VCaP (cell line): Measurements from ENCODE around the gene TSHR.

ENCODE experiments used
- H3K27ac ChIP-seq: fragments of 450-650 bp; 2 replicates; pipeline ENCODE4 v1.5.1; 2017
- TF ChIP-seq, protein P1 (sequence below): fragments of 450-650 bp; conservative IDR thresholded peaks from 2 replicates; pipeline ENCODE4 v1.5.1; 2017; ENCODE audit warnings: mild to moderate bottlenecking, moderate library complexity

TSHR gene

GRCh38 chr14:80956102-80956501, 681 bp downstream of the TSHR start:
- H3K27ac ChIP-seq = no peak overlapping the region
- TF ChIP-seq, protein P1, sequence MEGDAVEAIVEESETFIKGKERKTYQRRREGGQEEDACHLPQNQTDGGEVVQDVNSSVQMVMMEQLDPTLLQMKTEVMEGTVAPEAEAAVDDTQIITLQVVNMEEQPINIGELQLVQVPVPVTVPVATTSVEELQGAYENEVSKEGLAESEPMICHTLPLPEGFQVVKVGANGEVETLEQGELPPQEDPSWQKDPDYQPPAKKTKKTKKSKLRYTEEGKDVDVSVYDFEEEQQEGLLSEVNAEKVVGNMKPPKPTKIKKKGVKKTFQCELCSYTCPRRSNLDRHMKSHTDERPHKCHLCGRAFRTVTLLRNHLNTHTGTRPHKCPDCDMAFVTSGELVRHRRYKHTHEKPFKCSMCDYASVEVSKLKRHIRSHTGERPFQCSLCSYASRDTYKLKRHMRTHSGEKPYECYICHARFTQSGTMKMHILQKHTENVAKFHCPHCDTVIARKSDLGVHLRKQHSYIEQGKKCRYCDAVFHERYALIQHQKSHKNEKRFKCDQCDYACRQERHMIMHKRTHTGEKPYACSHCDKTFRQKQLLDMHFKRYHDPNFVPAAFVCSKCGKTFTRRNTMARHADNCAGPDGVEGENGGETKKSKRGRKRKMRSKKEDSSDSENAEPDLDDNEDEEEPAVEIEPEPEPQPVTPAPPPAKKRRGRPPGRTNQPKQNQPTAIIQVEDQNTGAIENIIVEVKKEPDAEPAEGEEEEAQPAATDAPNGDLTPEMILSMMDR = no peak

DNA sequence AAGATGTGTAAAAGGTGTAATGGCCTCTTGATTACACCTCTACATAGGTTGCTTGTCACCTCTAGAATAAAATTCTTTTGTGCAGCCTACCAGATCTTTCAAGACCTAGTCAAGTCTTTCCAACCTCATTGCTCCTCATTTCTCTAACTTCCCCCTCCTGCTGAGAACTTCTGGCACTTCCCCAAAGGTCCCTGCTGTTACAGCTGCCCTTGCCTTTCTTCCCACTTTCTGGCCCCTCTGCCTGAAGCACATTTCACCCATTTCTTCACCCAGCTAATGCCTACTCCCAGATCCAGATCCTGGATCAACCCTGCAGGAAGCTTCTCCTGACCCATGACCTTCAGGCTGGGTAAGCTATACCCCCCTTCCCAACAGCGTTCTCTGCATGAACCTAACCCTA, 1.5 kb downstream of the TSHR start:
- H3K27ac ChIP-seq = no peak overlapping the region
- TF ChIP-seq, protein P1 = no peak

GRCh38 chr14:80957613-80958012, 2.2 kb downstream of the TSHR start:
- TF ChIP-seq, protein P1 = no peak
- no peak overlapping the region for H3K27ac ChIP-seq

DNA sequence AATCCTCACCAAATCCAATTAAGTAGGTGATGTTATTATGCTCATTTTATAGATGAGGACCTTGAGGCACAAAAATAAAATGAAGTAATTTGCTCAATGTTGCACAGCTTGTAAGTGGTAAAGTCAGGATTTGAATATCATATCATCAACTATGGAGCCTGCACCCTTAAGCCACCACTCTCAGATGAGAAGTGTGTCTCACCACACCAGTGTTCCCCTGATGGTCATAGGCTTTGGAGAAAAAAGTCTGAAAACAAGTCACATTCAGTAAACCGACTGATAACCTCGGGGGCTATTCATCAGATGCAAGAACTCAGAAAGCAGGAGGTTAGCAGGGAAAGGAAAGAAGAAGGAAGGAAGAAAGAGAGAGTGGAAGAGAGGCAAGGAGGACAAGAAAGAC, 2.8 kb downstream of the TSHR start:
- no peak overlapping the region for H3K27ac ChIP-seq
- TF ChIP-seq, protein P1 = no peak

GRCh38 chr14:80958939-80959338, 3.5 kb downstream of the TSHR start:
- TF ChIP-seq, protein P1 = no peak
- no peak overlapping the region for H3K27ac ChIP-seq

- no peak overlapping the region for H3K27ac ChIP-seq
- TF ChIP-seq, protein P1 = no peak
These were observed 4.1 kb downstream of the TSHR start for GRCh38 chr14:80959496-80959895.

DNA sequence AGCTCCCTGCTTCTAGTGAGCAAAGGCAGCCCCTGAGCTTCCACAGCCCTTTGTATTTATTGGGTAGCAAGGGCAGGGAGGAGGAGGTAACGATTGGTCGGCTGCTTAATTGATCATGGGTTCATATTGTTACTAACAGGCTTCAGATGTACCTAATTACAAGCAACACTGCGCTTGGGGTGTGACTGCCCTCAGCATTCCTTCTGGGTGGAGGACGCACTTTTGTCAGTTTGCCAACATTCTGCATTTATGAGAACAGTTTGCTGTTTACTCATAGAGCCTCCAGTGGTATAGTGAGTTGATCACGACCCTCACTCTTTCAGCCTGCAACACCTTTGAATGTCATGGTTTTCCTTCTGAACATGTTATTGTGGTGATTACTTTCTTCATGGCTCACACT, 9.6 kb downstream of the TSHR start:
- H3K27ac ChIP-seq = no peak overlapping the region
- TF ChIP-seq, protein P1 = no peak
